Glomerular endothelial cell (primary cell): ENCODE results near the gene KRTAP1-4. TPM values are rescaled to one million over a fixed set of nuclear protein-coding genes. Genes with fewer than 3 reads are reported as not detected.
"Not testable (repeated sequence)": the region's sequence is repeated elsewhere in the genome, so short reads cannot be mapped to it uniquely, and the experiment has no call there.

Experiments used
- DNase-seq: peaks from one replicate; pipeline ENCODE4 v3.0.0-alpha.2; 2011; ENCODE audit warnings: low read depth, low spot score; ENCODE audit errors: extremely low read depth
- total RNA-seq: library from RNA; depleted of rRNA; stranded (reverse); fragments of >200 nt; gene quantifications from 2 replicates; pipeline ENCODE4 v1.2.3, GENCODE V29; 2015

KRTAP1-4 gene
- total RNA-seq, 1 donor from 2014 or later, result not detected

DNA sequence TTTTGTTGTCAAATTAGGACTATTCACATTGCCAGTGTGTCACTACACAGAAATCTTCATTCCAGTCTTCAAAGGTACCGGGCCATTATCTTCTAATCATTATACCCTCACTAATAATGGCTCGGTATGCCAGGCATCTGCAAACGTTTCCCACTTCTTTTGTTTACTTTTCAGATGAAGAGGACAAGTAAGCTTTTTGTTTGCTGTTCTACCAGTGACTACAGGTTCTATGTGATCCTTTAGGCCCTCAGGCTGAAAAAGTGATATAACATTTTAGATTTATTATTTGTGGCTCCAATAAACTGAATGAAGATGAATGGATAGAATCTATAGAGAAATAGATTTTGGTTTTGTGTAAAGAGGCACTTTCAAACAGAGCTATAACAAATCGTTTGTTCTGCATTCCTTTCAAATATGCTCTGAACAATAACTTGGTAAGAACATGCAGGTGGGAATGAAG is 20.7 kb downstream of the KRTAP1-4 start:
- DNase-seq, result no peak

DNA sequence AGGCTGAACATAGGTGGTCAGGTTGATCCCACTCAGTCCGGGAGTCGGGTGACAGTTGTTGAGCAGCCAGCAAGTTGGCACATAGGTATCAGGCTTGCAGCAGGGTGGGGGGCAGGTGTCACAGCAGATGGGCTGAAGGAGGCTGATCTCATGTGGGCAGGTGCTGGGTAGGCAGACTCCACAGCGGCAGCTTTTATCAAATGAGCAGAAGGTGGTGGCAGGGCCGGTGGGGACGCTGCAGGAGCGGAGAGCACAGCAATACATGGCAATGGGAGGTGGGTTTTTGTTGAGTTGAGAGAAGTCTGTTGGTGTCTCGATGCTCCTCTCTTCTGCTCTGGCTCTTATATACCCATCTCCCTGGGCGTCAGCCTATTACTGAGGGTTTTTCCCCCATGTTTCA is 21.2 kb downstream of the KRTAP1-4 start, which contains the start of gene KRTAP3-1:
KRTAP3-1 (minus strand) TSS at position 318 of the 400 bp plus-strand sequence; CDS start at position 264, 54 bp downstream.
- no peak for DNase-seq

DNA sequence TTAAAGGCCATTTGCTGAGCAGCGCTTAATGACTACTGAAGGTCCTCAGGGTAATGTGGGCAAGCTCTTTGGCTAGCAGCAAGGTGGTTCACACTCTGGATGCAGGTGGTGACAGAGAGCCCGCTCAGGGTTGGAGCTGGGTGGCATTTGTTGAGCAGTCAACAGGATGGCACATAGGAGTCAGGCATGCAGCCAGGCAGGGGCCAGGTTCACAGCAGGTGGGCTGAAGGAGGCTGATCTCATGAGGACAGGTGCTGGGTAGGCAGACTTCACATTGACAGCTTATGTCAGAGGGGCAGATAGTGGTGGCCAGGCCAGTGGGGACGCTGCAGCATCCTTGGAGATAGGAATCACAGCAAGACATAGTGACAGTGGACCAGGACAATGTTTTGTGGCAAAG is 25.6 kb downstream of the KRTAP1-4 start:
- DNase-seq, result no peak

DNA sequence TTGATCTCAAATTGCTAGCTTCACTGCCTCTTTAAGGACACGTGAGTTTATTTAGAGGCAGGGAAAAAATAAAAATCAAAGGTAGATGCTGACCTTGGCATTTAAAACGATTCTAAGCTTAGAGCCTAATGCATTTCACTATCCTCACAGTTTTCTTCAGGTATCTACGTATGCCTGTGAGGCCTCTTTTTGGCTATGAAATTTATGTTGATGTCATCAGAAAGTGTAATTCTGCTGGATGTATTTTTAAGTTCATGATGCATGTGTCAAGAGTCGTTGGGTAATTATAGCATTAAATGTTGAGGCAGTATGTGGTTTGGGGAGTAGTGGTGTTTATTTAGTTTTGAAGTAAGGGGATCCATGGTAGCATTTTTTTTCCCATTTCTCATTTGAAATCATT is 26.1 kb downstream of the KRTAP1-4 start:
- DNase-seq, result no peak

DNA sequence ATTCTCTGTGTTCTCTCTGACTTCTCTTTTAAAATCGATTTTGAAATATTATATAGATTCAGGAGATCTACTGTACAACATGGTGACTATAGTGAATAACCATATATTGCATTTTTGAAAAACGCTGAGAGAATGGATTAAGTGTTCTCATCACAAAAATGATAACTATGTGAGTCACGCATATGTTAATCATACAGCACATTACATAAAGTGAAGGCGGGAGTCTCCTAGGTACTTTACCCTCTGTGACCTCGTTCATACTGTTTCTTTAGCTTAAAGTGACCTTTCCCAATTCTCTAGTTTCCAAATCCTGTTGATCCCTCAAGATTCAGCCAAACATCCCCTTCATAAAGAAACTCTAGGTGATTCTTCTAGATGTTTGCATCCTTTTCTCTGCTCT is 27.2 kb downstream of the KRTAP1-4 start:
- DNase-seq, result no peak

DNA sequence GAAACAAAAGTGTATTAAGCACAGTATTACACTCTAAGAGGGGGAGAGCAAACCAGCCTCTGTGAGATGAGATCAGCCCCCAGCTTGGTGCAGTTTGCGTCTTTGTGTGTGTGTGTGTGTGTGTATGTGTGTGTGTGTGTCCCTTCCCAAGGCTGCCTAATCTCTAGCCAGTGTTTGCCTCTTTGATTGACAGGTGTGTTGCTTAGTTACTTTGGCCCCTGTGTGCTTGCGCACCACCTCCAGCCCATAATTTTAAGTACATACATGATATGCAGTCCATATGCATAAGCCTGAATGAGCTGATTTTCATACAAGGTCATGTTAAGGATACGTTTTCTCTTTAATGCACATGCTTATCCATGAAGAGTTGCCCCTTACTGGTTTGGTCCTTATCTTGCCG is 28.2 kb downstream of the KRTAP1-4 start:
- DNase-seq, result no peak

DNA sequence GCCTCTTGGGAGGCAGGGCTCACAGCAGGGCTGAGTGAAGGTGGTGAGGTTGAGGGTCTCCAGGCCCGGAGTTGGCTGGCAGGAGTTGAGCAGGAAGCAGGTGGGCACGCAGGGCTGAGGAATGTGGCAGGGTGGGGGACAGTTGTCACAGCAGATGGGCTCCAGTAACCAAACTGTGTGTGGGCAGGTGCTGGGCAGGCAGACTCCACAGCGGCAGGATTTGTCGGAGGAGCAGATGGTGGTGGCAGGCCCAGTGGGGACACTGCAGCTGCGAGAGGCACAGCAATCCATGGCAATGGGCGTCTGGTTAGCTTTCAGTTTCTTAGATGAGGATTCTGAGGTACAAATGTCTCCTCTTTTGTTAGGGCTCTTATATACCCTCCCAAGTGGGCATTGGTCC is 30.4 kb downstream of the KRTAP1-4 start, which contains the start of gene KRTAP3-2:
KRTAP3-2 (minus strand) TSS at position 344 of the 400 bp plus-strand sequence; CDS start at position 291, 53 bp downstream.
- not testable (repeated sequence) for DNase-seq

DNA sequence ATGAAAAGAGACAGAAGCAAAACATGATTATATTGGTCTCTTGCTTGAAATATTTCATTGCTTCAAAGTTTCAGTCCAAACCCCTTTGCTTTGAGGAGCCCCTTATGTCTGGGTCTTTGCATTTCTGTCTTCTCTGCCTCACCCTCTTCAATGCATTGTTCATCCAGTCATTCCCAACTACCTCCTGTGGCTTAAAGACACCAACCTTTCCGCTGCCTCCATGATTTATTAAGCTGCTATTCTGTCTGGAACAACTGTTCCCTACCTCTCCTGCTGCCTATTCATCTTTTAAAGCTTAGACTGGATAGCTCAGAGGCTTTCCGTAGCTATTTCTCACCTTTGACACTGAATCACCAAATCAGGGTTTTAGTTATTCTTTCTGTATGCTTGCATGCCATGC is 32.6 kb downstream of the KRTAP1-4 start:
- no peak for DNase-seq

DNA sequence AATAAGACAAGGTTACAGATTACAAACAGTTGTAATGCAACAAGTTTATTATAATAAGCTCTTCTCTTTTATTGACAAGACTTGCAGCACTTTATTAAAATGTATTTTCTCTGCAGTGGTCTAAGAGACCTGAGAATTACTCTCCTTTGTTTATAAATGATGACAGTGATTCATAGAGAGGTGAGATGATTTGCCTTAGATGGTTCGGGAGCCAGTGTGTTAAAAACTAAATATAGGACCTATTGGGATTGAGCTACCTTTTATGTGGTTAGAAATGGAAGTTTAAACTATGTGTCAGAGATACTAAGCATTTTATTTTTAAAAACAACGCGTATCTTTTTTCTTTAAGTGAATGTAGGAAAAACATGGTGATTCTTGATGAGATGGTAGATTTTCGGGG is 33.2 kb downstream of the KRTAP1-4 start:
- DNase-seq, result no peak

DNA sequence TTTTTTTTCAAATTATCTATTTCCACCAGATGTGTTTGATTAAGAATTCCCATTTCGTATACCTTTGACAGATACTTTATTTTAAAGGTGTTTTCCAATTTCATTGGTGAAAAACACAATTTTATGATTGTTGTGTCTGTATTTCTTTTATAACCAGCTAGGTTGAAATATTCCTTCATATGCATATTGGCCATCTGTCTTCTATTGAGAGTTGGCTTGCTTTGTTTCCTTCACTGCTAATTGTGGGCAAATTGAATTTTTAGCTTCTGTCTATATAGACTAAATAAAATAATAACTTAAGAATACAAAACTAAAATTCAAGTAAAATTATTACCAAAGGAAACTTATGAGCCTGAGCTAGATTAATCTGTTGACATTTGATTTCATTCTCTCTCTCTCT is 34.9 kb downstream of the KRTAP1-4 start:
- no peak for DNase-seq

DNA sequence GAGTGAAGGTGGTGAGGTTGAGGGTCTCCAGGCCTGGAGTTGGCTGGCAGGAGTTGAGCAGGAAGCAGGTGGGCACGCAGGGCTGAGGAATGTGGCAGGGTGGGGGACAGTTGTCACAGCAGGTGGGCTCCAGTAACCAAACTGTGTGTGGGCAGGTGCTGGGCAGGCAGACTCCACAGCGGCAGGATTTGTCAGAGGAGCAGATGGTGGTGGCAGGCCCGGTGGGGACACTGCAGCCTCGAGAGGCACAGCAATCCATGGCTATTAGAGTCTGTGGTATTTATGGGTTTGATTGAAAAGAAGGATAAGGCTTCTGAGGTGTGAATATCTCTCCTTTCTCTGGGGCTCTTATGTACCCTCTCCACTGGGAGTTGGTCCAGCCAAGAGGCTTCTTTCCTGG is 36.2 kb downstream of the KRTAP1-4 start, which contains the start of gene KRTAP3-3:
KRTAP3-3 (minus strand) TSS at position 326 of the 400 bp plus-strand sequence; CDS start at position 259, 67 bp downstream.
- no peak for DNase-seq

DNA sequence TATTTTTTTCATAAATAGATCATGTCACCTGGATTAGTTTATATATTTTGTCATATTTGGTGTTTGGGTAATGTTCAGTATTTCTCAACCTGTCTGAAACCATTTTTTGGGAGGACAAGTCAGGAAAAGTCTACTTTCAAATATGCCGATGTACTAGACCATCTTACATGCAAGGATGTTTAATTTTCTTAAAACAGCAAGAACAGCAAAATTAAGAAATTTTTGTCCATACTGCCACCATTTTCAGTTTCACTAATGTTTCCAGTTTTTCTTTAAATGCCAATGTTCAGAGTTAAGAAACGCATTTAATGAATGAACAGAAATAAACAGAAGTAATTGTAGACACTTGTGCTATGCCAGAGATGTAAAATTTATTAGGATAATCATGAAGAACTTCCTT is 36.9 kb downstream of the KRTAP1-4 start:
- no peak for DNase-seq

DNA sequence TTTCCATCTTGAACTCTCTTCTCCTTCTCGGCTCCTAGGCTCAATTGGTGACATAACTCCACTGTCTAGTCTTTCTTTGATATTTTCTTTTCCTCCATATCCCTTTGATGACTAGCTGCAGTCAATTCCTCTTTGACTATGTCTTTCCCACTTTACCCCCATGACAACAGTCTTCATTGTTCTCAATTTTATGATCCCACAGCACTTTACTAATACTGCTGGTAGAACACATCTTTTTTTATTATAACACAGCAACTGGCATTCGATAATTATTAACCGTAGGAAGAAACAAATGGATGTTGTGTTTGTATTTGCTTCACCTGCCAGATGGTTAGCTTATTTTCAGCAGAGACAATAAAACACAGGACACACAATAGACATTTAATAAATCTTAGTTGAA is 37.3 kb downstream of the KRTAP1-4 start:
- DNase-seq, result no peak

DNA sequence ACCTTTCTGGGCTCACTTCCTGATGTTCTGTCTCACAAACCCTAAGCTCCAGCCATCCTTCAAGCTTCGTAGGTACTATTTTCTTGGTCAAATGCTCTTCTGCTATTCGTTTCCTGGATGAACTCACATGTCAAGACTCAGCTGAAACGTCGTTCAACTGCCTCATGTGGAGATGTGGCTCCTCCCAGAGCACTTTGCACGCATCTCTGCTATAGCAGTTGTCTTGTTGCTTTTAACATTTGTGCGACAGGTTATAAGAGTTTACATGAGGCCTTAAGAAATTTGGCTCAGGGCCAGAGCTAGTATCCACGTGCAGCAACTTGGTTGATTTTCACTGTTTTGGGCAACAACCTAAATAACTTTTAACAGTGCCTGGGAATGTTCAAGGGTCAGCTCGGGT is 43.1 kb downstream of the KRTAP1-4 start:
- no peak for DNase-seq

DNA sequence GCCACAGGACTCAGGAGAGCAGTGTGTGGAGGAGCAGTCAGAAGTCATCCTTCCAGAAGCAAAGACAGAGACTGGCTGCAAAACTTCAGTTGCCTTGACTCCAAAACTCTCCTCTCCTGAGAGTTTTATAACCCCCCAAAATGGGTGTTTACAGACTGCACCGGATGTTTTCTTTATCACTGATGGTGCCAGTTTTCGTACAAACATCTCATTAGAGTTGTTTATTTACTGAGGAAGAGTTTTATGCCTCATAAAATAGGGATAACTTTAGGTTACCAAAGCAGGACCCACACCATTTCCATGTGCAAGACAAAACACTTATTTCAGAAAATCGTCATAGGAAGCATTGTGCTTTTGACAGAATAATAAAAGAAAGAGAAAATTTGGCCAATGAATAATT is 45.8 kb downstream of the KRTAP1-4 start, which contains the start of gene KRT40:
KRT40 (minus strand) TSS at position 101 of the 400 bp plus-strand sequence; CDS start at position 48, 53 bp downstream.
- DNase-seq, result no peak

DNA sequence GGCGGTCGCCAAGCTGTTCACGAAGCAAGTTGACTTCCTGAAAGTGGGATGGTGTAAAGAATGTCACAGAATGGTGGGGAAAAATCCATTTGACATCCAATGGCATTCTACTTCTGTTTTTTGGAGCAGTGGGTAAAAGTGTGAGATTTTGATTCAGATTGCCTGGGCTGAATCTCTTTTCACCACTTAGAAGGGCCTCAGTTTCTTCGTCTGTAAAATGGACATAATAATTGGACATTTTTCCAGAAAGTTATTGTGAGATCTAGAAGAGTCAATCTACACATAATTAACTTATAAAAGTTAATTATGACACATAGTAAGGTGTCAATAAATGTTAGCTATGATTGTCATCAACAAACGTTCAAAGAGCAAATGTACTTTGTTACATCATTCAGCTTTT is 48.9 kb downstream of the KRTAP1-4 start:
- DNase-seq, result no peak

DNA sequence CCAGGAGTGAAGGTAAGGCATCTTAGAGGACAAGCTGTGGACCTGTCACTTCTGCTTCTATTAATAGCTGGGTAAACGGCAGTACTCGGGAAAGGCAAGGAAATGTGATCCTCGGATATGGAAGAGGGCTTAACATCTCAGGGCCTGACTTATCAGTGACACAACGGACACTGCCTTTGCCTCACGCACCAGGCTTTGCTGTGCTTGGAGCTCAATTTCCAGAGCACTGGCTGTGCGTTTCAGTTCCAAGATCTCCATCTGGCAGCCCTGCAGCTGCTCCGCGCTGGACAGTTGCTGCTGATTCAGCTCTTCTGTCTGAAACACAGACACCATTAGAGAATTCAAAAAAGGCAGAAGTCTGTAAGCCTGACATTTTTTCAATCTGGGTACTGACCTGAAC is 49.4 kb downstream of the KRTAP1-4 start:
- DNase-seq, result no peak

DNA sequence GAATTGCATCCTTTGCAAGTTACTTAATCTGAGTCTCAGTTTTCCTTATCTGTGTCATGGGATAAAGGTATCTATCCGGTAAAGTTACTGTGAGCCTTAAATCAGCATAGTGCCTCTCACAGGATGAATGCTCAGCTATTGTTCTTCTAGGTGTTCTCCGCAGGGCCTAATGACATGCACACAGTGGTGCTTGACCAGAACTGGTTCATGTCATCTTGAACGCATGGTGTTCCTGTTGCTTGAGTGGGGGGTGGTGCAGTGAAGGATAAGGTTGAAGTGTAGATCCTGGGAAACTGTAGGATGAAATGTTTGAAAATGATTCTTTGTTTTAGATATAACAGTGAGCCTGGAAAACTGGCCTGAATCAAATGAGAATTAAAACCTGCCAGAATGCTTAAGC is 49.9 kb downstream of the KRTAP1-4 start:
- DNase-seq, result no peak

Other genes starting within 250 kb of the KRTAP1-4 start
- gene KRT27, start 247.6 kb downstream of the KRTAP1-4 start, total RNA-seq, result not detected in 2 replicates
- gene KRT28, start 230.2 kb downstream of the KRTAP1-4 start, total RNA-seq, result not detected in 2 replicates
- gene KRT10, start 207.6 kb downstream of the KRTAP1-4 start, total RNA-seq, result 18.2 and 24.8 TPM in 2 replicates
- not detected in 2 replicates for gene KRT12, start 163.0 kb downstream of the KRTAP1-4 start, total RNA-seq
- gene KRT20, start 145.0 kb downstream of the KRTAP1-4 start, total RNA-seq, result not detected in 2 replicates
- gene KRT23, start 92.5 kb downstream of the KRTAP1-4 start, total RNA-seq, result not detected in 2 replicates
- gene KRT39, start 63.2 kb downstream of the KRTAP1-4 start, total RNA-seq, result not detected in 2 replicates
- not detected in 2 replicates for gene KRT40, start 45.9 kb downstream of the KRTAP1-4 start, total RNA-seq
- gene KRTAP3-3, start 36.0 kb downstream of the KRTAP1-4 start, total RNA-seq, result not detected in 2 replicates
- gene KRTAP3-2, start 30.3 kb downstream of the KRTAP1-4 start, total RNA-seq, result not detected in 2 replicates
- not detected in 2 replicates for gene KRTAP3-1, start 21.1 kb downstream of the KRTAP1-4 start, total RNA-seq
- 0.29 and 0.82 TPM in 2 replicates for gene KRTAP1-5, start 3.0 kb downstream of the KRTAP1-4 start, total RNA-seq
- gene KRTAP1-3, start 4.7 kb upstream of the KRTAP1-4 start, total RNA-seq, result not detected in 2 replicates
- not detected in 2 replicates for gene KRTAP1-1, start 11.3 kb upstream of the KRTAP1-4 start, total RNA-seq
- gene KRTAP2-1, start 17.1 kb upstream of the KRTAP1-4 start, total RNA-seq, result not detected in 2 replicates
- gene KRTAP2-2, start 25.0 kb upstream of the KRTAP1-4 start, total RNA-seq, result not detected in 2 replicates
- gene KRTAP2-3, start 29.9 kb upstream of the KRTAP1-4 start, total RNA-seq, result 1.8 and 5.4 TPM in 2 replicates
- not detected in 2 replicates for gene KRTAP2-4, start 35.7 kb upstream of the KRTAP1-4 start, total RNA-seq
- not detected in 2 replicates for gene KRTAP4-7, start 54.0 kb upstream of the KRTAP1-4 start, total RNA-seq
- not detected in 2 replicates for gene KRTAP4-8, start 67.9 kb upstream of the KRTAP1-4 start, total RNA-seq
- gene KRTAP4-16, start 72.0 kb upstream of the KRTAP1-4 start, total RNA-seq, result not detected in 2 replicates
- not detected in 2 replicates for gene KRTAP4-9, start 75.2 kb upstream of the KRTAP1-4 start, total RNA-seq
- not detected in 2 replicates for gene KRTAP4-11, start 88.2 kb upstream of the KRTAP1-4 start, total RNA-seq
- not detected in 2 replicates for gene KRTAP4-12, start 94.0 kb upstream of the KRTAP1-4 start, total RNA-seq
- gene KRTAP4-6, start 110.3 kb upstream of the KRTAP1-4 start, total RNA-seq, result not detected in 2 replicates
- gene KRTAP4-5, start 119.6 kb upstream of the KRTAP1-4 start, total RNA-seq, result not detected in 2 replicates
- gene KRTAP4-4, start 130.6 kb upstream of the KRTAP1-4 start, total RNA-seq, result not detected in 2 replicates
- gene KRTAP4-3, start 138.0 kb upstream of the KRTAP1-4 start, total RNA-seq, result not detected in 2 replicates
- not detected in 2 replicates for gene KRTAP4-2, start 148.0 kb upstream of the KRTAP1-4 start, total RNA-seq
- not detected in 2 replicates for gene KRTAP4-1, start 154.7 kb upstream of the KRTAP1-4 start, total RNA-seq
- gene KRTAP9-1, start 159.7 kb upstream of the KRTAP1-4 start, total RNA-seq, result not detected in 2 replicates
- not detected in 2 replicates for gene KRTAP9-2, start 196.5 kb upstream of the KRTAP1-4 start, total RNA-seq
- gene KRTAP9-3, start 202.3 kb upstream of the KRTAP1-4 start, total RNA-seq, result not detected in 2 replicates
- not detected in 2 replicates for gene KRTAP9-8, start 207.8 kb upstream of the KRTAP1-4 start, total RNA-seq
- gene KRTAP9-4, start 219.5 kb upstream of the KRTAP1-4 start, total RNA-seq, result not detected in 2 replicates
- gene KRTAP9-9, start 225.2 kb upstream of the KRTAP1-4 start, total RNA-seq, result not detected in 2 replicates
- not detected in 2 replicates for gene KRTAP9-6, start 235.2 kb upstream of the KRTAP1-4 start, total RNA-seq
- not detected in 2 replicates for gene KRTAP9-7, start 245.5 kb upstream of the KRTAP1-4 start, total RNA-seq